Measurements from ENCODE around the gene MT1F.
A peak's percentile ranks its signal among the peaks of the same experiment; 100 is the strongest.

MT1F gene

DNA sequence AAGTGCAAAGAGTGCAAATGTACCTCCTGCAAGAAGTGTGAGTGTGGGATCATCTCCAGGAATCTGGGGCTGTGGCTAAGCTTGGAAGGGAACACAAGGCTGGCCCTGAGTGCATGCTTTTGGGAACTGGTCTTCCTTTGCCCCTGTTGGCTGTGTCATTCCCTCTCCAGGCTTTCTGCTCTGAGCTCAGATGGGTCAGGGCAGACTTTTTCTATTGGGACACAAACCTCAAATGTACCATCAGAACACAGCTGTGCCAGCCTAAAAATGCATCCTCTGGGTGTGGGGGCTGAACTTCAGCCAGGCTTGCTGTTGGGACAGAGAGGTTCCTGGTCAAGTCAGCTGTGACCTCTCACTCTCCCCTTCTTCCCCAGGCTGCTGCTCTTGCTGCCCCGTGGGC is 5.2 kb upstream of the MT1F start:
- TF ChIP-seq, protein P1, sequence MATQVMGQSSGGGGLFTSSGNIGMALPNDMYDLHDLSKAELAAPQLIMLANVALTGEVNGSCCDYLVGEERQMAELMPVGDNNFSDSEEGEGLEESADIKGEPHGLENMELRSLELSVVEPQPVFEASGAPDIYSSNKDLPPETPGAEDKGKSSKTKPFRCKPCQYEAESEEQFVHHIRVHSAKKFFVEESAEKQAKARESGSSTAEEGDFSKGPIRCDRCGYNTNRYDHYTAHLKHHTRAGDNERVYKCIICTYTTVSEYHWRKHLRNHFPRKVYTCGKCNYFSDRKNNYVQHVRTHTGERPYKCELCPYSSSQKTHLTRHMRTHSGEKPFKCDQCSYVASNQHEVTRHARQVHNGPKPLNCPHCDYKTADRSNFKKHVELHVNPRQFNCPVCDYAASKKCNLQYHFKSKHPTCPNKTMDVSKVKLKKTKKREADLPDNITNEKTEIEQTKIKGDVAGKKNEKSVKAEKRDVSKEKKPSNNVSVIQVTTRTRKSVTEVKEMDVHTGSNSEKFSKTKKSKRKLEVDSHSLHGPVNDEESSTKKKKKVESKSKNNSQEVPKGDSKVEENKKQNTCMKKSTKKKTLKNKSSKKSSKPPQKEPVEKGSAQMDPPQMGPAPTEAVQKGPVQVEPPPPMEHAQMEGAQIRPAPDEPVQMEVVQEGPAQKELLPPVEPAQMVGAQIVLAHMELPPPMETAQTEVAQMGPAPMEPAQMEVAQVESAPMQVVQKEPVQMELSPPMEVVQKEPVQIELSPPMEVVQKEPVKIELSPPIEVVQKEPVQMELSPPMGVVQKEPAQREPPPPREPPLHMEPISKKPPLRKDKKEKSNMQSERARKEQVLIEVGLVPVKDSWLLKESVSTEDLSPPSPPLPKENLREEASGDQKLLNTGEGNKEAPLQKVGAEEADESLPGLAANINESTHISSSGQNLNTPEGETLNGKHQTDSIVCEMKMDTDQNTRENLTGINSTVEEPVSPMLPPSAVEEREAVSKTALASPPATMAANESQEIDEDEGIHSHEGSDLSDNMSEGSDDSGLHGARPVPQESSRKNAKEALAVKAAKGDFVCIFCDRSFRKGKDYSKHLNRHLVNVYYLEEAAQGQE (IDR thresholded peaks at IDR 0.05; ENCODE audit: insufficient replicate concordance, low read depth), result no peak
- TF ChIP-seq, protein P2, sequence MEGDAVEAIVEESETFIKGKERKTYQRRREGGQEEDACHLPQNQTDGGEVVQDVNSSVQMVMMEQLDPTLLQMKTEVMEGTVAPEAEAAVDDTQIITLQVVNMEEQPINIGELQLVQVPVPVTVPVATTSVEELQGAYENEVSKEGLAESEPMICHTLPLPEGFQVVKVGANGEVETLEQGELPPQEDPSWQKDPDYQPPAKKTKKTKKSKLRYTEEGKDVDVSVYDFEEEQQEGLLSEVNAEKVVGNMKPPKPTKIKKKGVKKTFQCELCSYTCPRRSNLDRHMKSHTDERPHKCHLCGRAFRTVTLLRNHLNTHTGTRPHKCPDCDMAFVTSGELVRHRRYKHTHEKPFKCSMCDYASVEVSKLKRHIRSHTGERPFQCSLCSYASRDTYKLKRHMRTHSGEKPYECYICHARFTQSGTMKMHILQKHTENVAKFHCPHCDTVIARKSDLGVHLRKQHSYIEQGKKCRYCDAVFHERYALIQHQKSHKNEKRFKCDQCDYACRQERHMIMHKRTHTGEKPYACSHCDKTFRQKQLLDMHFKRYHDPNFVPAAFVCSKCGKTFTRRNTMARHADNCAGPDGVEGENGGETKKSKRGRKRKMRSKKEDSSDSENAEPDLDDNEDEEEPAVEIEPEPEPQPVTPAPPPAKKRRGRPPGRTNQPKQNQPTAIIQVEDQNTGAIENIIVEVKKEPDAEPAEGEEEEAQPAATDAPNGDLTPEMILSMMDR (IDR thresholded peaks at IDR 0.05; ENCODE audit: insufficient read depth, low read length), result no peak
- TF ChIP-seq SPI1 (IDR thresholded peaks at IDR 0.05; ENCODE audit: borderline replicate concordance, low read depth), result no peak
- TF ChIP-seq GABPA (IDR thresholded peaks at IDR 0.05; ENCODE audit: low read depth), result no peak
- no peak for TF ChIP-seq POLR2AphosphoS5 (IDR thresholded peaks at IDR 0.05; ENCODE audit: low read depth)
- Histone ChIP-seq H3K27me3 (ENCODE audit: insufficient read depth, poor library complexity, severe bottlenecking) (peaks cover 38% of the 10 kb centered on the region), H3K27ac (replicated peaks) (no peak overlapping the region), H3K4me3 (replicated peaks; ENCODE audit: insufficient read depth, low read length) (no peak overlapping the region)
- DNase-seq (ENCODE audit: low read depth in 1 of 2, low spot score in 1 of 2), result no peak

DNA sequence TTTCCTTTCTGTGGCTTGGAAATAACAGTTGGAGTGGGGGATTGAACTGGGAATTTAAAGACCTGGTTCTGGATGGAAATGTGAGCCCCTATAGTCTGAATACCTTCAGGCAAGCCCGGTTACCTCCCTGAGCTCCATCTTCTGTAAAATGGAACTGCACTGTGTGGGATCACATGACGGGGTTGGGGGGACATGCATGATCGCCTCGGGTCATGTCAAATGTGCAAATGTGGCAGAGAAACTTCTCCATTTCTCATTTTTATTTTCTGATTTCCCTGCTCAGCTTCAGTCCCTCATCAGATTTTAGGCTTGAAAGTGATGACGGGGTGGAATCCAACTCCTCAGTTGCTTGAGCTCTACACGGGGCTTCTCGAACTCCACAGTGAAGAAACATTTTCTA is 4.5 kb upstream of the MT1F start:
- Histone ChIP-seq H3K4me3 (replicated peaks; ENCODE audit: insufficient read depth, low read length) (no peak overlapping the region), H3K27ac (replicated peaks) (no peak overlapping the region), H3K27me3 (ENCODE audit: insufficient read depth, poor library complexity, severe bottlenecking) (peaks cover 38% of the 10 kb centered on the region)
- TF ChIP-seq, protein P1 (IDR thresholded peaks at IDR 0.05; ENCODE audit: insufficient replicate concordance, low read depth), result no peak
- TF ChIP-seq POLR2AphosphoS5 (IDR thresholded peaks at IDR 0.05; ENCODE audit: low read depth), result no peak
- TF ChIP-seq, protein P2 (IDR thresholded peaks at IDR 0.05; ENCODE audit: insufficient read depth, low read length), result no peak
- no peak for TF ChIP-seq GABPA (IDR thresholded peaks at IDR 0.05; ENCODE audit: low read depth)
- TF ChIP-seq SPI1 (IDR thresholded peaks at IDR 0.05; ENCODE audit: borderline replicate concordance, low read depth), result no peak
- no peak for DNase-seq (ENCODE audit: low read depth in 1 of 2, low spot score in 1 of 2)

DNA sequence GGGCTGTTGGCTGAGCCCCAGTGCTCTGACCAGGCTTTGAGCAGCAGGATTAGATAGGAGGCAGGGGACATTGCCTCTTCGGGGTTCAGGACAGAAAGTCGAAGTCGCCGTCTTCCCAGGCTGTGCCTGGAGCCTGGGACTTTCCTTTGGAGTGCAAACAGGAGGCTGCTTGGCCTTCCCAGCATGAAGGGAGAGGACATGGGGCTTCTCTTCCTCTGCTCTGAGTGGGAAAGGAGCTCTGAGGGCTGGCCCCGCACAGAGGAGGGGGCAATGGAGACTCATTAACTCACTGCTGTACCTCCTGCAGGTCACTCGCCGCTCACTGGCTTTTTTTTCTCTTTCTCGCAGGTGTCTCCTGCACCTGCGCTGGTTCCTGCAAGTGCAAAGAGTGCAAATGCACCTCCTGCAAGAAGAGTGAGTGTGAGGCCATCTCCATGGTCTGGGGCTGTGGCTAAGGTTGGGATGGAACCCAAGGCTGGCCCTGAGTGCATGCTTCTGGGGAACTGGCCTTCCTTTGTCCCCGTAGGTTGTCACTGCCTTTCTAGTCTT is 642 bp downstream of the MT1F start:
- TF ChIP-seq SPI1 (IDR thresholded peaks at IDR 0.05; ENCODE audit: borderline replicate concordance, low read depth) (no peak), GABPA (IDR thresholded peaks at IDR 0.05; ENCODE audit: low read depth) (no peak), POLR2AphosphoS5 (IDR thresholded peaks at IDR 0.05; ENCODE audit: low read depth) (no peak)
- TF ChIP-seq, protein P2 (IDR thresholded peaks at IDR 0.05; ENCODE audit: insufficient read depth, low read length), result no peak
- TF ChIP-seq, protein P1 (IDR thresholded peaks at IDR 0.05; ENCODE audit: insufficient replicate concordance, low read depth), result no peak
- Histone ChIP-seq H3K27me3 (ENCODE audit: insufficient read depth, poor library complexity, severe bottlenecking) (peaks cover 35% of the 10 kb centered on the region), H3K4me3 (replicated peaks; ENCODE audit: insufficient read depth, low read length) (peak overlapping the region; percentile 74), H3K27ac (replicated peaks) (no peak overlapping the region)
- DNase-seq (ENCODE audit: low read depth in 1 of 2, low spot score in 1 of 2), result no peak

All from HL-60 (cell line).